Right ventricle myocardium superior (tissue), 1 donor: ENCODE results near the gene IST1. TPM values are rescaled to one million over a fixed set of nuclear protein-coding genes. Genes with fewer than 3 reads are reported as not detected.

Source experiments
- ATAC-seq: fragments of 200-7000 bp; cut with Tn5 transposase; one replicate; pipeline ENCODE4 v1.9.1; 2020; ENCODE audit warnings: mild to moderate bottlenecking; ENCODE audit not compliant: poor library complexity
- DNase-seq: peaks from one replicate; pipeline ENCODE4 v3.0.0-alpha.2; 2020
- intact Hi-C: fragments of 100-400 bp; cut with DNase I; formaldehyde crosslinking; loops from one replicate; pipeline ENCODE4 v1.11.2; 2022
- total RNA-seq: library from RNA; stranded (reverse); fragmentation: NEBNext Ultra II Directional; extraction: Animal tissue kit (Norgen Biotek cat#: 25700); gene quantifications from one replicate; pipeline ENCODE4 v1.2.1, GENCODE V29; 2021
- donor health status: DM: no; HTN: yes; CAD: no; lungs with severe emphysema.

The IST1 gene
- total RNA-seq, 1 donor from 2014 or later, result 113 TPM

- intact Hi-C loops, result no loop called here
- DNase-seq, result no peak
- ATAC-seq, result no peak
These were observed 42.7 kb downstream of the IST1 start for GRCh38 chr16:71937868-71938510.

- DNase-seq, result no peak
- no peak for ATAC-seq
- intact Hi-C loops, result no loop called here
These were observed 48.6 kb downstream of the IST1 start for GRCh38 chr16:71943887-71944286.

- intact Hi-C loops, result no loop called here
- DNase-seq (no peak), ATAC-seq (no peak)
These were observed 50.3 kb downstream of the IST1 start for GRCh38 chr16:71945616-71946015.

GRCh38 chr16:71952825-71953224, 57.5 kb downstream of the IST1 start:
- intact Hi-C loops, result no loop called here
- no peak for ATAC-seq

GRCh38 chr16:71954180-71954579, 58.8 kb downstream of the IST1 start:
- intact Hi-C loops, result no loop called here
- ATAC-seq, result no peak
- no peak for DNase-seq

More at GRCh38 chr16:71952825-71953224, 57.5 kb downstream of the IST1 start:
- DNase-seq, result no peak

- ATAC-seq, result no peak
These were observed 59.4 kb downstream of the IST1 start for GRCh38 chr16:71954699-71955195.

GRCh38 chr16:71956486-71956885, 61.2 kb downstream of the IST1 start:
- ATAC-seq, result no peak
- intact Hi-C loops, result no loop called here
- no peak for DNase-seq

More at GRCh38 chr16:71954699-71955195, 59.4 kb downstream of the IST1 start:
- intact Hi-C loops, result no loop called here
- DNase-seq, result no peak

- peak; percentile 87 for DNase-seq
- intact Hi-C loops, result loop anchor here (5.0 to 10.0 kb wide), 2 partner anchors 79 to 547 kb away; partner anchors contain the start of gene ZNF821
- ATAC-seq, result peak; percentile 98
These were observed 66.0 kb downstream of the IST1 start for GRCh38 chr16:71961066-71962039.

GRCh38 chr16:71963125-71963875, 68.0 kb downstream of the IST1 start:
- intact Hi-C loops, result loop anchor here (5.0 to 10.0 kb wide), 2 partner anchors 81 to 548 kb away; partner anchors contain the start of gene ZNF821
- DNase-seq, result no peak
- no peak for ATAC-seq

- intact Hi-C loops, result loop anchor here (10.0 kb wide), 1 partner anchor 550 kb away; no protein-coding TSS in a partner anchor
- DNase-seq, result no peak
- no peak for ATAC-seq
These were observed 69.9 kb downstream of the IST1 start for GRCh38 chr16:71965223-71965622.

- ATAC-seq, result no peak
- intact Hi-C loops, result loop anchor here (10.0 kb wide), 1 partner anchor 552 kb away; no protein-coding TSS in a partner anchor
- DNase-seq, result no peak
These were observed 71.6 kb downstream of the IST1 start for GRCh38 chr16:71966932-71967331.

DNA sequence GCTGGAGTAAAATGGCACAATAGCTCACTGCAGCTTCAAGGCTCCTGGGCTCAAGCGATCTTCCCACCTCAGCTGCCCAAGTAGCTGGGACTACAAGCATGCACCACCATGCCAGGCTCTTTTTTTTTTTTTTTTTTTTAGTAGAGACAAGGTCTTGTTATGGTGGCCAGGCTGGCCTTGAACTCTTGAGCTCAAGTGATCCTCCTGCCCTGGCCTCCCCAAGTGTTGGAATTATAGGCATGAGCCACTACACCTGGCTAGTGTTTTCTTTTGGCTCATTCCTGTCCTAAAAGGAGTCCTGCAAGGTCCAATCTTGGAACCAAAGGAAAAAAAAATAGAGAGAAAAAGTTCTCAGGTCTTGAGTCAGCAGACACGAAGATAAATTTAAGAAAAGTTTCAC, 74.0 kb downstream of the IST1 start:
- no peak for DNase-seq

GRCh38 chr16:71971571-71971970, 76.2 kb downstream of the IST1 start:
- DNase-seq, result no peak
- no peak for ATAC-seq
- intact Hi-C loops, result no loop called here

More for the DNA sequence above, 74.0 kb downstream of the IST1 start:
- intact Hi-C loops, result loop anchor here (10.0 kb wide), 1 partner anchor 555 kb away; no protein-coding TSS in a partner anchor
- no peak for ATAC-seq

- intact Hi-C loops, result no loop called here
- ATAC-seq (no peak), DNase-seq (no peak)
These were observed 77.0 kb downstream of the IST1 start for GRCh38 chr16:71972356-71972755.

DNA sequence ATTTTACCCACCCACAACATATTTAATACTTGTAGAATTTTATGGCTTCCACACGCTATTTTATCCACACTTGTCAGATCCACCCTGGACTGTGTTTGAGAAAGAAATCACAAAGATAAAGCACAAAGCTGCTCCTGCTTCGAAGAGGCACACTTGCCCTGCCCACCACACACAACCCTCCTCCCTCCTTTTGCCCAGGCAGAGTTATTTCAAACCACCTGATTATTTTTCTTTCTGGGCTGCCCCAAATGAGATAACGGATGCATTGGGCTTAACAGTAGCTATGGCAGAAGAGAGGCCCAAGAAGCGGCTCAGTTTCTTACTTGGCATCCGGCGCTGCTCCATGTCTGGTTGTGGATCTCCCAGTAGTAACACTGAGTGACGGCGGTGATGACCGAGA, 77.7 kb downstream of the IST1 start:
- ATAC-seq, result no peak
- no peak for DNase-seq
- intact Hi-C loops, result no loop called here

GRCh38 chr16:71974068-71974818, 78.9 kb downstream of the IST1 start:
- ATAC-seq (no peak), DNase-seq (no peak)
- intact Hi-C loops, result no loop called here
